SH-SY5Y (cell line): ENCODE data around the gene SNUPN.

Source experiments
- GATA2 ChIP-seq: IDR thresholded peaks from 2 replicates; pipeline ENCODE4 v1.6.1; 2011; ENCODE audit warnings: mild to moderate bottlenecking, low read depth, low read length
- GATA3 ChIP-seq: IDR thresholded peaks from 2 replicates; pipeline ENCODE4 v1.6.1; 2011; ENCODE audit warnings: low read depth, mild to moderate bottlenecking, low read length, moderate library complexity

GRCh38 chr15:75637245-75638009 lies 11.9 kb upstream of the SNUPN start:
- TF ChIP-seq GATA3, result no peak
- no peak for TF ChIP-seq GATA2
